Panc1 (cell line): ENCODE results near the gene SFI1. TPM values are rescaled to one million over a fixed set of nuclear protein-coding genes. Genes with fewer than 3 reads are reported as not detected.

ENCODE experiments used
- ATAC-seq: fragments of 200-7000 bp; cut with Tn5 transposase; 2 replicates; pipeline ENCODE4 v1.9.1; 2020; ENCODE audit warnings: mild to moderate bottlenecking, moderate library complexity
- BruUV-seq: library from RNA; stranded (reverse); fragments of 400-500 nt; replicated peaks from 2 replicates; lab custom pipeline; 2021; lab: Mats Ljungman, UMichigan
- CTCF ChIA-PET: fragments of 300-600 bp; sonication (Branson Sonifier 250); formaldehyde crosslinking; loops from one replicate; lab custom pipeline; 2022; ENCODE audit warnings: antibody characterized with exemption; lab: Charles Lee
- POLR2A ChIA-PET: fragments of 300-600 bp; sonication (Branson Sonifier 250); formaldehyde crosslinking; loops from one replicate; lab custom pipeline; 2022; ENCODE audit warnings: antibody characterized with exemption; lab: Charles Lee
- DNase-seq: peaks from one replicate; pipeline ENCODE4 v3.0.0-alpha.2; 2010; ENCODE audit warnings: low read depth, low spot score
- H3K27ac ChIP-seq: 2 replicates; pipeline ENCODE4 v1.5.1; 2011; ENCODE audit warnings: mild to moderate bottlenecking, low read length, inconsistent platforms
- H3K27me3 ChIP-seq: fragments of 200-500 bp; sonication (Bioruptor generic); 2 replicates; pipeline ENCODE4 v1.6.0; 2014; ENCODE audit warnings: low read length, inconsistent platforms; ENCODE audit not compliant: control insufficient read depth, insufficient read depth
- H3K36me3 ChIP-seq: fragments of 200-500 bp; sonication (Bioruptor generic); 2 replicates; pipeline ENCODE4 v1.5.1; 2014; ENCODE audit warnings: inconsistent platforms, mild to moderate bottlenecking, low read length, moderate library complexity; ENCODE audit not compliant: control insufficient read depth, insufficient read depth
- H3K4me1 ChIP-seq: 2 replicates; pipeline ENCODE4 v1.5.1; 2011; ENCODE audit warnings: inconsistent platforms, mild to moderate bottlenecking, low read length, moderate library complexity; ENCODE audit not compliant: control insufficient read depth, insufficient read depth
- H3K4me3 ChIP-seq, 2 experiments: 2 replicates each; pipeline ENCODE4 v1.5.1; 2011 to 2012; ENCODE audit warnings: low read depth in 2 of 2, low read length in 2 of 2, mild to moderate bottlenecking in 2 of 2, inconsistent platforms in 1 of 2, moderate library complexity in 1 of 2
- H3K9me3 ChIP-seq: fragments of 200-500 bp; sonication (Bioruptor generic); 2 replicates; pipeline ENCODE4 v1.5.1; 2014; ENCODE audit warnings: low read depth, mild to moderate bottlenecking, inconsistent platforms, low read length, moderate library complexity; ENCODE audit not compliant: control insufficient read depth, insufficient read depth
- CTCF ChIP-seq: fragments of 450-650 bp; IDR thresholded peaks from 2 replicates; pipeline ENCODE4 v1.5.1; 2017; ENCODE audit warnings: mild to moderate bottlenecking
- POLR2AphosphoS5 ChIP-seq: IDR thresholded peaks from 2 replicates; pipeline ENCODE4 v1.6.1; 2012; ENCODE audit warnings: mild to moderate bottlenecking, low read depth, low read length, moderate library complexity
- REST ChIP-seq, 2 experiments: IDR thresholded peaks; 2 replicates each; pipeline ENCODE4 v1.6.1; 2011 to 2012; ENCODE audit warnings: low read depth in 2 of 2, control low read depth in 1 of 2, low read length in 1 of 2, mild to moderate bottlenecking in 1 of 2, moderate library complexity in 1 of 2; ENCODE audit not compliant: insufficient read depth in 1 of 2
- SIN3A ChIP-seq: IDR thresholded peaks from 2 replicates; pipeline ENCODE4 v1.6.1; 2012; ENCODE audit warnings: low read depth, mild to moderate bottlenecking, low read length, moderate library complexity, borderline replicate concordance; ENCODE audit not compliant: insufficient read depth
- TCF7L2 ChIP-seq: IDR thresholded peaks from 2 replicates; pipeline ENCODE4 v1.6.1; 2011; ENCODE audit warnings: mild to moderate bottlenecking, low read depth, low read length, inconsistent platforms
- in situ Hi-C: cut with HindIII; loops from 2 replicates; pipeline ENCODE4 v1.10.0; 2016; ENCODE audit warnings: low sequenced_read_pairs, low pct_unique_long_range_greater_than_20kb
- intact Hi-C: fragments of 100-400 bp; cut with micrococcal nuclease; formaldehyde crosslinking; loops from one replicate; pipeline ENCODE4 v1.10.0; 2022; ENCODE audit not compliant: unreplicated experiment
- total RNA-seq: library from RNA; stranded (reverse); gene quantifications from one replicate; pipeline ENCODE4 v1.2.1, GENCODE V29; 2021; ENCODE audit not compliant: unreplicated experiment

SFI1 gene
- total RNA-seq, 1 experiment from 2014 or later: 29.9 TPM

- no peak for TF ChIP-seq CTCF
- no peak for TF ChIP-seq REST (IDR thresholded peaks at IDR 0.05; ENCODE audit: insufficient read depth in 1 of 2, low read depth in 2 of 2, low read length in 1 of 2)
- no peak for TF ChIP-seq SIN3A
- TF ChIP-seq TCF7L2: no peak
- TF ChIP-seq POLR2AphosphoS5: no peak
- peak overlapping the region; percentile 6 for H3K27ac ChIP-seq
- in situ Hi-C loops: no loop called here
- intact Hi-C loops: no loop called here
- BruUV-seq: no TSS peak
- H3K9me3 ChIP-seq: no peaks in the 10 kb centered on the region
- H3K27me3 ChIP-seq: no peaks in the 10 kb centered on the region
- H3K36me3 ChIP-seq: no peaks in the 10 kb centered on the region
- ATAC-seq: no peak
- no peak overlapping the region for H3K4me3 ChIP-seq
- POLR2A ChIA-PET: no interaction called here
- peaks cover 3% of the 10 kb centered on the region; the same call in 1 of the 2 replicates for H3K4me1 ChIP-seq
- DNase-seq: no peak
- CTCF ChIA-PET: no interaction called here
Measured at GRCh38 chr22:31647523-31648320, 151.4 kb downstream of the SFI1 start.

GRCh38 chr22:31650391-31650790 lies 154.1 kb downstream of the SFI1 start:
- intact Hi-C loops: no loop called here
- DNase-seq: no peak
- TF ChIP-seq SIN3A (no peak), TCF7L2 (no peak), POLR2AphosphoS5 (no peak), REST (IDR thresholded peaks at IDR 0.05; ENCODE audit: insufficient read depth in 1 of 2, low read depth in 2 of 2, low read length in 1 of 2) (no peak), CTCF (no peak)
- H3K4me1 ChIP-seq: peaks cover 13% of the 10 kb centered on the region
- H3K27me3 ChIP-seq: no peaks in the 10 kb centered on the region
- in situ Hi-C loops: no loop called here
- POLR2A ChIA-PET: no interaction called here
- no peak overlapping the region for H3K4me3 ChIP-seq
- BruUV-seq: no TSS peak
- no peaks in the 10 kb centered on the region for H3K9me3 ChIP-seq
- H3K27ac ChIP-seq: peak overlapping the region; percentile 40; the same call in 1 of the 2 replicates
- no peaks in the 10 kb centered on the region for H3K36me3 ChIP-seq
- no peak for ATAC-seq
- CTCF ChIA-PET: no interaction called here
